OCI-M2 (cell line): ENCODE results near the gene VAT1.
"Not testable (repeated sequence)": the region's sequence is repeated elsewhere in the genome, so short reads cannot be mapped to it uniquely, and the experiment has no call there.

Source experiments
- DNase-seq: peaks from one replicate; lab custom pipeline; 2025; ENCODE audit not compliant: unreplicated experiment; lab: John Stamatoyannopoulos, UW

The VAT1 gene

DNA sequence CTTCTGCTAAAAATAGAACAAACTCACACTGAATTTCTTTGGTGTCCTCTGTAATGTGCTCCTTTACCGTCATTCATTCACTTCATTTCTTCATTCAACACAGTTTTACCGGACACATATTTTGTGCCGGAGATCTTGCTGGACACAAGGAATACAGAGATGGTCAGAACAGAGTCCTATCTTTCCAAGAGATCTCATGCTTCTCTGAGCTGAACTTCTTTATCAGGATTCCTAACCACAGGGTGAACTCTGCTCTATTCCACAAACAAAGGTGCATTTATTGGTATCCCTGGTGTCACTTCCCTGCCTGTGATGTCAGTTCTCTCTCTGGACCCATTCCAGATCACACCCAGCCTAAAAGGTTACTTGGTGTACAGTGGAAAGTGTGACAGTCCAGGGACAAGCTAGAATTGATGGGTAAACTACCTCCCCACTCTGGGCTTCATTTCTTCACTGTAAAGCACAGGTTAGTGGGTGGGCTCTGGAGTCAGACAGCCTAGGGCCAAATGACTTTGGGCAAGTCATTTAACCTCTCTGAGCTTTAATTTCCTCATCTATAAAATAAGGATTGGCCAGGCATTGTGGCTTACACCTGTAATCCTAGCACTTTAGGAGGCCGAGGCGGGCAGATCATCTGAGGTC, 11.4 kb downstream of the VAT1 start:
- DNase-seq = no peak

DNA sequence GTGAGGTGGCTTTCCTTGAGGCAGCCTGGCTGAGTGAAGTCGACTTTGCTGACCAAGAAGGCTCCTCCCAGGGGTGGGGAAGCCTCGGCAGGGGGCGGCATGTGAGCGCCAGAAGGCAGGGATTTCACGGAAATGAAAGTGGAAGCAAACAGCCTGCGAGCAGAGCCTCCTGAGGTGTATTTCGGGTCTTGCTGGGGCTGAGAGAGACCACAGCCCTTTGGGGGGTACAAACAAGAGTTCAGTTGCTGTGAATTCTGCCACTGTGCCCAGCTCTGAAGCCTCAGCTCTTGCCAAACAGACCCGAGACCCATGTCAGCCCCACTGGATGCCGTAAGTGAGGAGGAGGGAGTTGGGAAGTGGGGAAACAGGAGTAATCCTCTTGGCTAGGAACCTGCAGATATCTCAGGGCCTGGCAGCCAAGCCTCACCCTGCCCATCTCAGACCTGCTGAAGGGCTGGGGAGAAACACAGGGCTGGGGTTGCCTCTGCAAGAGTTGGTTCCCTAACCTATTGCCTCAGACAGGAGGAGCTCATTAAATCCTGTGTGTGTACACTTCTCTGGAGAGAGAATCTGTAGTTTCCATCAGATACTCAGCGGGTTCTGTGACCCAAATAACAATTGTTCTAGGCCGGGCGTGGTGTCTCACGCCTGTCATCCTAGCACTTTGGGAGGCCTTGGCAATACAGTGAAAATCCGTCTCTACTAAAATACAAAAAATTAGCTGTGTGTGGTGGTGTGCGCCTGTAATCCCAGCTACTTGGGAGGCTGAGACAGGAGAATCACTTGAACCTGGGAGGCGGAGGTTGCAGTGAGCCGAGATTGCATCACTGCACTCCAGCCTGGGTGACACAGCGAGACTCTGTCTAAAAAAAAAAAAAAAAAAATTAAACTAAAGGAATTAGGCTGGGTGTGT, 15.3 kb downstream of the VAT1 start, which contains the start of gene IFI35:
TSS of gene IFI35 (plus strand) at position 146 of the 913 bp plus-strand sequence. CDS start at position 310, 164 bp downstream.
- DNase-seq = no peak

DNA sequence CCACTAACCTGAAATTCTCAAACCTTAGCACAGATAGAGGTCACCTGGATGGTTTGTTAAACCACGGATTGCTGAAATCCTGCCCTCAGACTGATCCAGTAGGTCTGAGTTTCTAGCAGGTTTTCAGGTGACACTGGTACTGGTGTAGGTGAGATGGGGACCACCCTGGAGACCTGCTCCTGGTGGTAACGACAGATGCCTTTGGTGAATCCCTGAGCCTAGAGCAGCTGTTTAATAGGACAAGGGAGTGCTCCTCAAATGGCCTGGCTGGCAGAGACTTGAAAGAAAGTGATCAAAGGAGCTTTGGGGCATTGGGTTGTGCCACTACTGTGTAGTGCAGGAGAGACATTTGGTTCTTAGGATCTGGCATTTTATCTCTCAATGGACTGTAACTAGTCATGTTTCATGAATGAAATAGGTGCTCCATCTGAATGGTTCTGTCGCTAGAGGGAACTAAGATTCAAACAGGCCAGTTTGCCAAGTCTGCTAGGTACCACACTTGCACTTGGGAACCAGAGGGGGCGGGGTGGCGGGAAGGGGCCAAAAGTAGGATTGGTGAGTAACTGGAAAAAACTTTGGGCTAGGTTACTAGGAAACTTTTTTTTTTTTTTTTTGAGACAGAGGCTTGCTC, 18.5 kb downstream of the VAT1 start:
- no peak for DNase-seq

DNA sequence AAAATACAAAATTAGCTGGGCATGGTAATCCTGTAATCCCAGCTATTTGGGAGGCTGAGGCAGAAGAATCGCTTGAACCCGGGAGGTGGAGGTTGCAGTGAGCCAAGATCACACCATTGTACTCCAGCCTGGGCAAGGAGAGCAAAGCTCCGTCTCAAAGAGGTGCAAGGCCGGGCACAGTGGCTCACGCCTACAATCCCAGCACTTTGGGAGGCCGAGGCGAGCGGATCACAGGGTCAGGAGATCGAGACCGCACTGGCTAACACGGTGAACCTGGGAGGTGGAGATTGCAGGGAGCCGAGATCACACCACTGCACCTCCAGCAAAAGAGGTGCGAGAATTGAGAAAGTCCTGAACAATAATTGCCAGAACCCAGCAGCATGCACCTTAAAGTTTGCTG, 21.3 kb downstream of the VAT1 start:
- not testable (repeated sequence) for DNase-seq

DNA sequence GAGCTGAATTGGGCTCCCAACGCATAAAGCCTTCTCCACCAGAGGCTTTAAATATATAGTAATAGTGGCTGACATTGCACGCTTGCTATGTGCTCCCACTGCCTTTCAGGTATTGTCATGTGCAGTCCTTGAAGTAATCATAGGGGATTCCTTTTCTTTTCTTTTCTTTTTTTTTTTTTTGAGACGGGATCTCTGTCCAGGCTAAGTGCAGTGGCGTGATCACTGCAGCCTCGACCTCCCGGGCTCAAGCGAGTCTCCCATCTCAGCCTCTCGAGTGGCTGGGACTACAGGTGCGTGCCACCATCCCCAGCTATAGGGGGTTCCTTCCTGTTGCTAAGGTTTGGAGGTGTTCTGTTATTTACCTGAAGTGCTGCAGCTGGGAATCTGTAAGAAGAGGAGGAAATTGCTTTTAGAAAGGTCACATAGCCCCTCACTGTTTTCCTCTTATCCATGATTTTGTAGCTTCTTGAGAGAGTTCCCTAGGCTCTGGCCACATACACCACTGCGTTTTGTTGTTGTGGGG, 23.1 kb downstream of the VAT1 start:
- DNase-seq = no peak

DNA sequence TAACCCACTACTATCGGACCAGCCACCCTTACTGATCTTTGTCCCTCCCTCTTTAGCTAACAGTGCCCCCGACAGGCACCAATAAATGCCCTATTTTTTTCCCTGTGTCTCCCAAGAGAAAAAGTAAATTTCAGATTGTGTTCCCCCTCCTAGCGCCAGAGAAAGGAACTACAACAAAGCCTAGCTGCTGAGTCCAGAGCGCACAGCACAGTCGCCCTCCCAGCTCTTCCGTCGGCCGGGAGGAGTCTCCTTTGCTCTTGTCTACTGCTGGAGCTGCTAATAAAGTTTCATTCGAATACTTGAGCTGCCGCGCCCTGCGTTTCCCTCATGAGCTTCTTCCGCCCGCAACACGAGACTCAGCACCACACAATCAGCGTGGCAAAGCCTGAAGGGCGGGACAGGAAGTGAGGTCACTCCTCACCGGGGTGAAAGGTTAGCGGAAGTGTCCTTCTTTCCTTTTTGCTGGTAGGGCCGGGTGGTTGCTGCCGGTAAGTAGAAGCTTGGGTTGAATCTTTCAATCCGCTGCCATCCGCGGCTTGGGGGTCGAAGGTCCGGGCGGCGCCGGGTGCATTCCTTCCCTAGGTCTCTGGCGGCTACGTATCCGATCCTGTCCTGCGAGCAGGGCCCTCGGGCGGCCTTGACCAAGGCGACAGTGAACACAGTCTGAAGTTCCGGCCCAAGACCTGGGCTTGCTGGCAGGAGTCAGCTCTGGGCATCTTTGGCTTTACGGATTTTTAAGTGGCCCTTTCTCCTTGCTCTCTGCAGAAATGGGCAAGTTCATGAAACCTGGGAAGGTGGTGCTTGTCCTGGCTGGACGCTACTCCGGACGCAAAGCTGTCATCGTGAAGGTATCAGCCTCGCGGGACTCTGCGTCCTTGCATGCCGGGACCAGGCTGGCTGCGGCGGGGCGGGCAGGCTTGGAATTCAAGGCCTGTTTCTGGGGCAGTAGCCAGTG, 23.9 kb downstream of the VAT1 start, which contains the start of gene RPL27:
TSS of gene RPL27 (plus strand) at position 436 of the 955 bp plus-strand sequence. CDS start at position 768, 332 bp downstream.
- DNase-seq = peak; percentile 95

DNA sequence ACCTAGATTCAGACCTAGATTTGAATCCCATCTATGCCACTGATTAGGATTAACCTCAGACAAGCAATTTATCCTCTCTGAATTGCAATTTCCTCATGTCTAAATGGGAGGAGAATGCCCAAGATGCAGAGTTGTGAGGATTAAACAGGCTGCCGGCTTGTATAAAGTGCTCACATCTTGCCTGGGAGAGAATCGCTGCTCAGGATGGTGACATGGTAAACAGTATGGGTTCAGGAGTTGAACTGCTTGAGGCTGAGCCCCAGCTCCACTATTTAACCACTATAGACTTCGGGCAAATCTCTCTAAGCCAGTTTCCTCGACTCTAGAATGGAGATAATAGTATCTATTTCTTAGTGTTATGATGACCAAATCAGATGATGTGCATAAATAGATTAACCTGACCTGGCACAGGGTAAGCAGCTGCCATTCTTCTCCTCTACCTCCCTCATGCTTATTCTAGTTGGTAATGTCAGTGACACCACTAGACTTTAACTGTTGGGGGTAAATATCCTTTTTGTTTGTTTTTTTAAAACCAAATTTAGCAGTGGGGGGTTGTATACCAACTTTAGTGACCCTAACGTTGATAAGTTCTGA, 24.7 kb downstream of the VAT1 start:
- DNase-seq = no peak

DNA sequence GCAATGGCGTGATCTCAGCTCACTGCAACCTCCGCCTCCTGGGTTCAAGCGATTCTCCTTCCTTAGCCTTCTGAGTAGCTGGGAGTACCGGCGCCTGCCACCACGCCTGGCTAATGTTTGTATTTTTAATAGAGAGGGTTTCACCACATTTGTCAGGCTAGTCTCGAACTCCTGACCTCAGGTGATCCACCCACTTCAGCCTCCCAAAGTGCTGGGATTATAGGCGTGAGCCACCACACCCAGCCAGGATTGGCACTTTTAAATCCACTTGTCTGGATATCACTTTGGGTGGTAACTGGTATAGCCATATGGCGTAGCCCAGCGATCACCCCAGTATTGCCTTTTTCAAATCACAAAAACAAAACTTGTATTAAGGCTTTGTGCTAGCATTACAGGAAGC, 28.3 kb downstream of the VAT1 start:
- not testable (repeated sequence) for DNase-seq

DNA sequence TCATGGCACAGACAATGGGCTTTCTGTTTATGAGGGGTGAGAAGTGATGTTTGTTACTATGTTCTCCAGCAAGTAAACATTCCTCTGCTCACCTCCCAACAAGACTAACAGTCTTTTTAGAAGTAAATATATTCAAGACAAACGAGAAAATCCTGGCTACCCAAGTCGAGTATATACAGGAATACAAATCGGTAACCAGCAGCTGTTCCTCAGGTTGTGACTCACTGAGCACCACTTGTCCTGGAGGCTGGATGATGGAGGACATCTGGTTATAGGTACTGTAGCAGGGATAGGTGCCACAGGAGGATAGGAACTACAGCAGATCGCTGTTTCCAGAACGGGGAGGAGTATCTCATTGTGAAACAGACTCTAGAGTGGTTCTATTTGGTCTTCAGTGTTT, 29.3 kb downstream of the VAT1 start:
- DNase-seq = no peak

DNA sequence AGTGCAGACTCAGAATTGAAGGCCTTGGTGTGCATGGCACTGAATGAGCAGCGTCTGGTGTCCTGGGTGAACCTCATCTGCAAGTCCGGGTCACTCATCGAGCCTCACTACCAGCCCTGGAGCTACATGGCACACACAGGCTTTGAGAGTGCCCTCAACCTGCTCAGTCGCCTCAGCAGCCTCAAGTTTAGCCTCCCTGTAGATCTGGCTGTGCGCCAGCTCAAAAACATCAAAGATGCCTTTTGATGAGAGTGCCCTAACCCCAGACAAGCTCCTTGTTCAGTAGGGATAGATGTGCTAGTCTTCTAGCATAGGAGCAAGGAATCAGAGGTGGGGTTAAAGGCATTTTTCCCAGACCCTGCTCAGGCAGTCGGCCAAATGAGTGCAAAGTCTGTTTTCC, 30.7 kb downstream of the VAT1 start:
- DNase-seq = no peak

DNA sequence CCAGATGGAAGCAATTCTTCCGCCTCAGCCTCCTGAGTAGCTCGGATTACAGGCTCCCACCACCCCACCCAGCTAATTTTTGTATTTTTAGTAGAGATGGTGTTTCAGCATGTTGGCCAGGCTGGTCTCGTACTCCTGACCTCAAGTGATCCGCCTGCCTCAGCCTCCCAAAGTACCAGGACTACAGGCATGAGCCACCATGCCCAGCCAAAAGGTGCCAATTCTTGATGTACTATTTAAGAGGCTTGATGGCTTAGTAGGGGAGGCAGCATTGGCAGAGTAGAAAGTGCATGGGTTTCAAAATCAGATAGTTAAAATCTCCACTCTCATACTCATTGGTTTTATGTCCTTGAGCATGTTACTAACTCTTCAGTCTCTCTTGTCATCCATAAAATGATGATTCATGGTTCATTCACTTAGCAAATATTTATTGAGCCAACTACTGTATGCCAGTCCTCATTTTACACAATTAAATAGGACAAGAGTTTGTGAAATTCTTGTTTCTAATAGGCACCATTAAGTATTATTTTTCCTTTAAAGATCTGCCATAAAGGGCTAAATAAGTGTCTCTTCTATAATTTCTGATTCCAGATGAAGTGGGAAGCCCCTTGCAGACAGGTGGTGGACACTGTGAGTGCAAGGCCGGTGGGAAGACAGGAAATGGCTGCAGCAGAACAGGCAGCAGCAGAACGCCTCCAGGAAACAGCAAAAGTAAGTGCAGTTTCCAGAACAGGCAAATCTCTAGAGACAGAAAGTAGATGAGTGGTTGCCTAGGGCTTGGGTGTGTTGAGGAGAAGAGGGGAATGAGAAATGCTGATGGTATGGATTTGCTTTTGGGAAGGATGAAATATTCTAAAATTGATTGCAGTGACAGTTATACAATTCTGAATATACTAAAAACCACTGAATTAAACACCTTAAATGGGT, 32.2 kb downstream of the VAT1 start:
- DNase-seq = no peak

DNA sequence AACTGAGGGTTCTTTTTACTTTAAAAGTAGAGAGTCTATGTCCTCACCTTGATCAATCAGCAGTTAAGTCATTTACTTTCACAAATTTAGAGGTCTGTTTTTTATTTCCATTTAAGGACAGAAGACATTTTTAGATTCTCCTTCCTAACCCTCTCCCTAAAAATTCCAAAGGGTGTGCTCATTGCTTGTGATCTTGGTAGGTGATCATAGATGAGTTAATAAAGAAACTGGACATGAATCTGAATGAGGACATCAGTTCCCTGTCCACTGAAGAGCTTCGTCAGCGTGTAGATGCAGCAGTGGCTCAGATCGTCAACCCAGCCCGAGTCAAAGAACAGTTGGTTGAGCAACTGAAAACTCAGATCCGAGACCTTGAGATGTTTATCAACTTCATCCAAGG, 33.0 kb downstream of the VAT1 start:
- DNase-seq = no peak

DNA sequence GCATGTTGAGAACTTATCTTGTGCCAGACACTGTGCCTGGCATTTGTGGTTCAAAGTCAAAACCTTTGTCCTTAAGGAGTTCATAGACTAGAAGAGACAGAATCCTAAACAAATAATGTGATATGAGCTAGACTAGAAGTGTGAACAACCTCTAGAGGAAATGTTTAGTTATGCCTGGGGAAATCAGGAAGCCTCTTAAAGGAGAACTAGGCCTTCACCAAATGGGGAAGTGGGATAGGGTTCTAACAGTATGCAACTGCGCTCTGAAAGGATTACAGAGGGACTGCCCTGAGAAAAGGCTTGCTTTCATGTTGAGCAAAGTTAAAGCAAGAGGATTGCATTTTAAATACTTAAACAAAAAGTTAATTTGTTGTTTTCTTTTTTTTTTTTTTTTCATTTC, 37.0 kb downstream of the VAT1 start:
- no peak for DNase-seq

DNA sequence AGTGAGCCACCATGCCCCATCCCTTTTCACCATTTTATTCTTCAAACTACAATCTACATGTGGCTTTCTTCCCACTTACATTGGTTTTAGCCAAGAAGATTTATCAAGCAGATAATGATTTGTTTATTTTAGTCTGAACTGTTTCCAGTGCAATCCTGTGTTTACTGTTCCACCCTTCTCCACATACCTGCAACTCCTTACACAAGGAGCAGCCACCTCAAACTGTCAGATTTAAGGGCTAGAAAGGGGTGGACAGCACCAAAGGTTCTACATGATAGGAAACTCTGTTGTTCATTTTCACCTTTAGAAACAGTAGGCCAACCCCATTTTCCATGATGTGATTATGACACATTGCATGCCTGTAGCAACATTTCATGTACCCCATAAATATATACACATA, 39.9 kb downstream of the VAT1 start:
- no peak for DNase-seq

DNA sequence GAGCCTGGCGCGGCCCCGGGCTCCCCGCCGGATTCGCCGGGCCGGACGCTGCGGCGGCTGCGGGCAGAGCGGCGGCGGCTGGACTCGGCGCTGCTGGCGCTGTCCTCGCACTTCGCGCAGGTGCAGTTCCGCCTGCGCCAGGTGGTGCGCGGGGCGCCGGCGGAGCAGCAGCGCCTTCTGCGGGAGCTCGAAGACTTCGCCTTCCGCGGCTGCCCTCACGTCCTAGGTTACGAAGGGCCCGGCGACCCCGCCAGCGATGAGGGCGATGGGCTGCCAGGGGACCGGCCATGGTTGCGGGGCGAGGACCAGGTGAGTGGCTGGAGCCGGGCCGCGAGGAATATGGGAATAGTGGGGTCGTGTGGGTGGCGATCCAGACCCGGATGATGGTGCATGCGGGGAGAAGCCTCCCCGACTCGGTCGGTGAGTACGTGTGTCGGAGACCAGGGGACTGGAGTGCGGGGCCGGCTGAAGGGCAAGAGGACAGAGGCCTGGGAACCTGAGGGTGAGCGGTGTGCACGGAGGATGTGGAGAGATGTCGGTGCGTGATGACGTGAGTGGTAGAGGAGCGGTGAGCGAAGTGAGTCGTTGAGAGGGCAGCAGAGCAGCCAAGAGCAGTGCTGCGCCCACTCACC, 41.3 kb downstream of the VAT1 start:
- no peak for DNase-seq

DNA sequence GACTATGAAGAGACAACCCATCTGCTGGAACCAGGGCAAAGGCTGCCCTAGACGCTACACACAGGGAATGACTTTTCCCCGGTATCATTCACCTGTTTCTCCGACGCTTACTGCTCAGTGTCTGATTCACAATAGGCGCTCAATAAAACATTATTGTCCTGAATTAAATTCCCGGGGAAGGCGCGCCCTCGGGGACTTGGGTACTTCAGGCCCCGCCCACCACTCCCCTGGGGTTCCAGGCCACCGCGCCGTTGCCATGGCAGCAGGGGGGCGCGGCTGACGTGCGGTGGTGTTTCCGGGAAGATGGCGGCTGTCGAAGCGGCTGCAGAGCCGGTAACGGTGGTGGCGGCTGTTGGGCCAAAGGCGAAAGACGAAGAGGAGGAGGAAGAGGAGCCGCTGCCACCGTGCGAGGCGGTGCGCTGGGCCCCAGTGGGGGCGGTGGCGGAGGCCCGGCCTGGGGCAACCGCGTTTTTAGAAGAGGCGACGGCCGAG, 41.9 kb downstream of the VAT1 start, which contains the start of gene RUNDC1:
TSS of gene RUNDC1 (plus strand) at position 292 of the 492 bp plus-strand sequence. CDS start at position 304, 12 bp downstream.
- DNase-seq = no peak

DNA sequence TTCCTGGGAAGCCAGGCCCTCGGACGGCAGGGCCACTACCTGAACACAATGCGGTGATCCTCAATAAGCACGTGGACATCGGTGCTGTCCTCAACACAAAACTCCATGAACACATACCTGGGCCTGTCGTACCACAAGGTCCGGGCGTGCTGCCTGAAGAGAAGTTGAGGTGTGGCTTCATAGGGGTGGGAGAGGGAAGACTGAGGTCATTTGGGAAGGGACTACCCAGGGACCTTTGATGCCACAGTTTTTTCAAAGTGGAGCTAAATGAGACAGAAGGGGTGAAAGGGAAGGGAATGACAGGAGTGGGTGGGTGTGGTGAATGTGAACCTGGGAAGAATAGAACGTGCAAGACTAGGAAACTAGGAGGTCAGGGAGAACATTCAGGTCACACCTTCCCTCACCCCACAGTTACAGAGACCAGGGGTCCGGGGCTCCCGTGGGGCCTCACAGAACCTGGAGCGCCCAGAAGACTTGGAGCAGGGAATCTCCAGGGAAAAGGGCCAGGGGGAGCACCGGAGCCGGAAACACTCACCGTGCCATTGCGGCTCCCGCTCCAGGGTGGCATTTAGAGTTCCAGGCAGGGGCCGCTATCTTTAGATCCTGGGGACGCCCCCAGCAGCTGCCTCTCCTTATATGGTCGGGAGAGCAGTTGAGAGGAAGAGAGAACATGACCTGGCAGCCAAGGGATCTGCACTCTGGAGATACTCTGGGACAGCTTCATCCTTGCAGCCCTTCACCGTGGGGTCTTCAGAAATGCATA, 42.5 kb downstream of the VAT1 start, which contains the start of gene PTGES3L:
TSS of gene PTGES3L (minus strand) at position 570 of the 763 bp plus-strand sequence. CDS start at position 543, 27 bp downstream.
- no peak for DNase-seq
